Lower lobe of right lung (tissue), 2 donors: ENCODE data around the gene PSMD4. TPM values are rescaled to one million over a fixed set of nuclear protein-coding genes. Genes with fewer than 3 reads are reported as not detected.

Source experiments
- ATAC-seq, 2 donors: fragments of 200-7000 bp; cut with Tn5 transposase; one replicate each; pipeline ENCODE4 v1.9.1; 2020 to 2022; ENCODE audit warnings: mild to moderate bottlenecking in 2 of 2, moderate library complexity in 2 of 2
- DNase-seq: peaks from one replicate; pipeline ENCODE4 v3.0.0-alpha.2; 2020
- H3K27ac ChIP-seq: fragments of 200-600 bp; one replicate; pipeline ENCODE4 v1.8.0; 2022
- H3K27me3 ChIP-seq: fragments of 200-600 bp; one replicate; pipeline ENCODE4 v1.8.0; 2022; ENCODE audit warnings: low read depth
- H3K36me3 ChIP-seq: fragments of 200-600 bp; one replicate; pipeline ENCODE4 v1.8.0; 2022; ENCODE audit warnings: mild to moderate bottlenecking
- H3K4me1 ChIP-seq: fragments of 200-600 bp; one replicate; pipeline ENCODE4 v1.8.0; 2022
- H3K4me3 ChIP-seq: fragments of 200-600 bp; one replicate; pipeline ENCODE4 v1.8.0; 2022; ENCODE audit warnings: mild to moderate bottlenecking
- H3K9me3 ChIP-seq: fragments of 200-600 bp; one replicate; pipeline ENCODE4 v1.8.0; 2022
- CTCF ChIP-seq: fragments of 200-600 bp; IDR thresholded peaks from one replicate; pipeline ENCODE4 v1.8.0; 2022; ENCODE audit warnings: antibody characterized with exemption, mild to moderate bottlenecking
- intact Hi-C: fragments of 100-400 bp; cut with DNase I; formaldehyde crosslinking; loops from one replicate; pipeline ENCODE4 v1.11.0; 2022
- total RNA-seq: library from RNA; stranded (reverse); fragmentation: NEBNext Ultra II Directional; extraction: Animal tissue kit (Norgen Biotek cat#: 25700); gene quantifications from one replicate; pipeline ENCODE4 v1.2.1, GENCODE V29; 2021
- donor health status: DM: no; HTN: yes; CAD: no; lungs with severe emphysema.

The PSMD4 gene
- total RNA-seq, 1 donor from 2014 or later: 106 TPM

- intact Hi-C loops: no loop called here
- TF ChIP-seq CTCF: no peak
- Histone ChIP-seq H3K9me3 (no peaks in the 10 kb centered on the region), H3K27me3 (no peaks in the 10 kb centered on the region), H3K27ac (no peak overlapping the region), H3K36me3 (peaks cover 100% of the 10 kb centered on the region), H3K4me3 (no peak overlapping the region), H3K4me1 (no peaks in the 10 kb centered on the region)
- ATAC-seq (no peak), DNase-seq (no peak)
Measured at GRCh38 chr1:151242442-151242841, 12.1 kb upstream of the PSMD4 start.

- DNase-seq (no peak), ATAC-seq (no peak)
- Histone ChIP-seq H3K27me3 (no peaks in the 10 kb centered on the region), H3K4me1 (no peaks in the 10 kb centered on the region), H3K27ac (no peak overlapping the region), H3K9me3 (no peaks in the 10 kb centered on the region), H3K4me3 (no peak overlapping the region), H3K36me3 (peaks cover 100% of the 10 kb centered on the region)
- TF ChIP-seq CTCF: no peak
- intact Hi-C loops: no loop called here
Measured at GRCh38 chr1:151243683-151244216, 10.8 kb upstream of the PSMD4 start.

- DNase-seq (no peak), ATAC-seq (no peak)
- H3K36me3 ChIP-seq: peaks cover 84% of the 10 kb centered on the region
- intact Hi-C loops: no loop called here
- no peak for TF ChIP-seq CTCF
- H3K4me3 ChIP-seq: no peak overlapping the region
- H3K27me3 ChIP-seq: no peaks in the 10 kb centered on the region
- H3K27ac ChIP-seq: no peak overlapping the region
- H3K4me1 ChIP-seq: no peaks in the 10 kb centered on the region
- no peaks in the 10 kb centered on the region for H3K9me3 ChIP-seq
Measured at GRCh38 chr1:151246786-151247185, 7.7 kb upstream of the PSMD4 start.

- DNase-seq: peak; percentile 73
- Histone ChIP-seq H3K4me1 (peaks cover 10% of the 10 kb centered on the region), H3K27ac (no peak overlapping the region), H3K27me3 (no peaks in the 10 kb centered on the region), H3K9me3 (no peaks in the 10 kb centered on the region), H3K4me3 (no peak overlapping the region), H3K36me3 (peaks cover 33% of the 10 kb centered on the region)
- peak; percentile 82 for TF ChIP-seq CTCF
- intact Hi-C loops: no loop called here
- ATAC-seq: peak; percentile 49 to 67
Measured at GRCh38 chr1:151251656-151252470, 2.7 kb upstream of the PSMD4 start.

GRCh38 chr1:151255381-151255780 is 847 bp downstream of the PSMD4 start:
- intact Hi-C loops: no loop called here
- DNase-seq: no peak
- TF ChIP-seq CTCF: no peak
- H3K4me3 ChIP-seq: peak overlapping the region; percentile 89
- no peaks in the 10 kb centered on the region for H3K36me3 ChIP-seq
- H3K9me3 ChIP-seq: no peaks in the 10 kb centered on the region
- peak overlapping the region; percentile 84 for H3K27ac ChIP-seq
- ATAC-seq: no peak
- peaks cover 10% of the 10 kb centered on the region for H3K4me1 ChIP-seq
- no peaks in the 10 kb centered on the region for H3K27me3 ChIP-seq
